Neural progenitor cell (in vitro differentiated cells): ENCODE data around the gene CBLB. TPM values are rescaled to one million over a fixed set of nuclear protein-coding genes. Genes with fewer than 3 reads are reported as not detected.

Experiments
- DNase-seq: peaks from one replicate; pipeline ENCODE4 v3.0.0-alpha.2; 2016; ENCODE audit warnings: low spot score
- H2AFZ ChIP-seq: fragments of 200-600 bp; sonication (generic); replicated peaks from 2 replicates; pipeline ENCODE4 v1.6.1; 2016; ENCODE audit warnings: antibody characterized with exemption
- H3F3A ChIP-seq: fragments of 200-600 bp; sonication (generic); 2 replicates; pipeline ENCODE4 v1.6.1; 2016; ENCODE audit warnings: antibody characterized with exemption, low read depth
- H3K27ac ChIP-seq: fragments of 200-600 bp; sonication (generic); 2 replicates; pipeline ENCODE4 v1.5.1; 2016; ENCODE audit warnings: mild to moderate bottlenecking
- H3K27me3 ChIP-seq: fragments of 200-600 bp; sonication (generic); 2 replicates; pipeline ENCODE4 v1.6.1; 2016; ENCODE audit warnings: mild to moderate bottlenecking, moderate library complexity
- H3K36me3 ChIP-seq: fragments of 200-600 bp; sonication (generic); 2 replicates; pipeline ENCODE4 v1.5.1; 2016
- H3K4me1 ChIP-seq: fragments of 200-600 bp; sonication (generic); 2 replicates; pipeline ENCODE4 v1.6.1; 2016; ENCODE audit warnings: mixed run types
- H3K4me2 ChIP-seq: fragments of 200-600 bp; sonication (generic); 2 replicates; pipeline ENCODE4 v1.6.1; 2016
- H3K4me3 ChIP-seq: fragments of 200-600 bp; sonication (generic); 2 replicates; pipeline ENCODE4 v1.5.1; 2016
- H3K79me2 ChIP-seq: fragments of 200-600 bp; sonication (generic); 2 replicates; pipeline ENCODE4 v1.6.1; 2016; ENCODE audit warnings: low read depth
- H3K9ac ChIP-seq: fragments of 200-600 bp; sonication (generic); 2 replicates; pipeline ENCODE4 v1.6.1; 2016
- H3K9me3 ChIP-seq: fragments of 200-600 bp; sonication (generic); 2 replicates; pipeline ENCODE4 v1.5.1; 2016; ENCODE audit warnings: low read depth
- H4K20me1 ChIP-seq: fragments of 200-600 bp; sonication (generic); 2 replicates; pipeline ENCODE4 v1.6.1; 2016; ENCODE audit warnings: low read depth
- H3K27ac Mint-ChIP-seq: 3 replicates; pipeline ENCODE4 v1.8.0; 2021; ENCODE audit warnings: mixed read lengths
- H3K27me3 Mint-ChIP-seq: 2 replicates; pipeline ENCODE4 v1.8.0; 2022; ENCODE audit warnings: low read depth, mild to moderate bottlenecking, inconsistent platforms, moderate library complexity, mixed read lengths; ENCODE audit not compliant: insufficient read depth
- H3K36me3 Mint-ChIP-seq: 3 replicates; pipeline ENCODE4 v1.8.0; 2021; ENCODE audit warnings: mixed read lengths
- H3K4me1 Mint-ChIP-seq: 3 replicates; pipeline ENCODE4 v1.8.0; 2021; ENCODE audit warnings: mixed read lengths
- H3K4me3 Mint-ChIP-seq: 3 replicates; pipeline ENCODE4 v1.8.0; 2021; ENCODE audit warnings: mild to moderate bottlenecking, moderate library complexity, mixed read lengths
- H3K9me3 Mint-ChIP-seq: 3 replicates; pipeline ENCODE4 v1.8.0; 2020; ENCODE audit warnings: mixed read lengths
- CTCF ChIP-seq: fragments of 200-600 bp; sonication (generic); IDR thresholded peaks from 2 replicates; pipeline ENCODE4 v1.5.1; 2017; ENCODE audit warnings: antibody characterized with exemption, mild to moderate bottlenecking
- EZH2 ChIP-seq: fragments of 200-600 bp; sonication (generic); IDR thresholded peaks from 2 replicates; pipeline ENCODE4 v1.6.1; 2017; ENCODE audit warnings: antibody characterized with exemption, mild to moderate bottlenecking, moderate library complexity
- EZH2phosphoT487 ChIP-seq: fragments of 200-600 bp; sonication (generic); IDR thresholded peaks from 2 replicates; pipeline ENCODE4 v1.6.1; 2017; ENCODE audit warnings: antibody characterized with exemption
- total RNA-seq: library from RNA; depleted of rRNA; stranded (reverse); fragments of >200 nt; gene quantifications from 2 replicates; pipeline ENCODE4 v1.2.3, GENCODE V29; 2015; ENCODE audit warnings: low replicate concordance

The CBLB gene
- total RNA-seq, 1 donor from 2014 or later = 105 TPM

GRCh38 chr3:105842943-105843342, 25.9 kb downstream of the CBLB start:
- Histone ChIP-seq H3K4me2 (no peak overlapping the region), H3K36me3 (no peaks in the 10 kb centered on the region), H3F3A (peaks cover 16% of the 10 kb centered on the region), H3K9me3 (no peaks in the 10 kb centered on the region), H3K4me3 (no peak overlapping the region), H4K20me1 (peaks cover 40% of the 10 kb centered on the region), H2AFZ (no peak overlapping the region), H3K27me3 (no peaks in the 10 kb centered on the region), H3K79me2 (peaks cover 63% of the 10 kb centered on the region), H3K4me1 (peaks cover 50% of the 10 kb centered on the region), H3K9ac (no peak overlapping the region), H3K27ac (peak overlapping the region; percentile 1)
- Mint-ChIP-seq H3K27me3 (no peaks in the 10 kb centered on the region), H3K4me1 (peaks cover 21% of the 10 kb centered on the region), H3K4me3 (no peak overlapping the region), H3K36me3 (peaks cover 26% of the 10 kb centered on the region), H3K27ac (no peak overlapping the region), H3K9me3 (no peaks in the 10 kb centered on the region)
- DNase-seq = no peak
- no peak for TF ChIP-seq CTCF

GRCh38 chr3:105842449-105842848, 26.4 kb downstream of the CBLB start:
- Histone ChIP-seq H3K4me3 (no peak overlapping the region), H3K4me2 (no peak overlapping the region), H3K27me3 (no peaks in the 10 kb centered on the region), H3K9me3 (no peaks in the 10 kb centered on the region), H2AFZ (no peak overlapping the region), H3K36me3 (no peaks in the 10 kb centered on the region), H4K20me1 (peaks cover 40% of the 10 kb centered on the region), H3K9ac (no peak overlapping the region), H3K27ac (peak overlapping the region; percentile 1), H3K79me2 (peaks cover 59% of the 10 kb centered on the region), H3K4me1 (peaks cover 45% of the 10 kb centered on the region), H3F3A (peaks cover 12% of the 10 kb centered on the region)
- no peaks in the 10 kb centered on the region for H3K9me3 Mint-ChIP-seq
- TF ChIP-seq CTCF (no peak), EZH2phosphoT487 (no peak), EZH2 (no peak)
- no peaks in the 10 kb centered on the region for H3K27me3 Mint-ChIP-seq
- no peak overlapping the region for H3K4me3 Mint-ChIP-seq
- peaks cover 24% of the 10 kb centered on the region for H3K36me3 Mint-ChIP-seq
- H3K4me1 Mint-ChIP-seq = peaks cover 18% of the 10 kb centered on the region
- no peak overlapping the region for H3K27ac Mint-ChIP-seq
- DNase-seq = no peak

- no peak overlapping the region for H3K27ac Mint-ChIP-seq
- Histone ChIP-seq H3K9ac (no peak overlapping the region), H3K4me2 (no peak overlapping the region), H3K27ac (no peak overlapping the region), H3K9me3 (no peaks in the 10 kb centered on the region), H4K20me1 (peaks cover 12% of the 10 kb centered on the region), H3K79me2 (peaks cover 53% of the 10 kb centered on the region), H3K36me3 (no peaks in the 10 kb centered on the region), H2AFZ (no peak overlapping the region), H3F3A (no peaks in the 10 kb centered on the region), H3K4me3 (no peak overlapping the region), H3K4me1 (peaks cover 14% of the 10 kb centered on the region), H3K27me3 (no peaks in the 10 kb centered on the region)
- peaks cover 30% of the 10 kb centered on the region for H3K36me3 Mint-ChIP-seq
- DNase-seq = no peak
- TF ChIP-seq EZH2phosphoT487 = no peak
- H3K4me1 Mint-ChIP-seq = peaks cover 11% of the 10 kb centered on the region
- no peak overlapping the region for H3K4me3 Mint-ChIP-seq
- no peaks in the 10 kb centered on the region for H3K9me3 Mint-ChIP-seq
- H3K27me3 Mint-ChIP-seq = no peaks in the 10 kb centered on the region
These were observed 30.9 kb downstream of the CBLB start for GRCh38 chr3:105837947-105838346.

GRCh38 chr3:105837143-105837740, 31.6 kb downstream of the CBLB start:
- Histone ChIP-seq H3K27me3 (no peaks in the 10 kb centered on the region), H3K9me3 (no peaks in the 10 kb centered on the region), H3K4me2 (no peak overlapping the region), H3K4me1 (peaks cover 14% of the 10 kb centered on the region), H2AFZ (no peak overlapping the region), H3K9ac (no peak overlapping the region), H3K4me3 (no peak overlapping the region), H3K27ac (no peak overlapping the region), H3K79me2 (peaks cover 51% of the 10 kb centered on the region), H3F3A (no peaks in the 10 kb centered on the region), H4K20me1 (peaks cover 12% of the 10 kb centered on the region), H3K36me3 (no peaks in the 10 kb centered on the region)
- H3K27me3 Mint-ChIP-seq = no peaks in the 10 kb centered on the region
- TF ChIP-seq EZH2 = no peak
- TF ChIP-seq EZH2phosphoT487 = no peak
- TF ChIP-seq CTCF = no peak
- peaks cover 31% of the 10 kb centered on the region for H3K36me3 Mint-ChIP-seq
- no peak overlapping the region for H3K27ac Mint-ChIP-seq
- no peak for DNase-seq
- no peaks in the 10 kb centered on the region for H3K9me3 Mint-ChIP-seq
- no peak overlapping the region for H3K4me3 Mint-ChIP-seq
- H3K4me1 Mint-ChIP-seq = peaks cover 11% of the 10 kb centered on the region
